Fibroblast of peridontal ligament (primary cell): ENCODE measurements around the gene ANO4.
"Not testable (repeated sequence)": the region's sequence is repeated elsewhere in the genome, so short reads cannot be mapped to it uniquely, and the experiment has no call there.

Source experiments
- DNase-seq: peaks from one replicate; pipeline ENCODE4 v3.0.0-alpha.2; 2010; ENCODE audit errors: extremely low read depth

ANO4 gene

GRCh38 chr12:100871195-100871734 is 76.7 kb downstream of the ANO4 start:
- no peak for DNase-seq

- no peak for DNase-seq
These were observed 80.6 kb downstream of the ANO4 start for GRCh38 chr12:100875156-100875555.

- no peak for DNase-seq
These were observed 81.2 kb downstream of the ANO4 start for GRCh38 chr12:100875771-100876170.

GRCh38 chr12:100877776-100878175 is 83.2 kb downstream of the ANO4 start:
- no peak for DNase-seq

- DNase-seq = no peak
These were observed 100.6 kb downstream of the ANO4 start for GRCh38 chr12:100895192-100895591.

GRCh38 chr12:100896192-100896591 is 101.6 kb downstream of the ANO4 start:
- DNase-seq = no peak

GRCh38 chr12:100897240-100897639 is 102.7 kb downstream of the ANO4 start:
- DNase-seq = no peak

- no peak for DNase-seq
These were observed 104.7 kb downstream of the ANO4 start for GRCh38 chr12:100899301-100899700.

- no peak for DNase-seq
These were observed 106.2 kb downstream of the ANO4 start for GRCh38 chr12:100900808-100901207.

GRCh38 chr12:100901266-100901665 is 106.7 kb downstream of the ANO4 start:
- no peak for DNase-seq

GRCh38 chr12:100904270-100904669 is 109.7 kb downstream of the ANO4 start:
- no peak for DNase-seq

- DNase-seq = peak; percentile 20
These were observed 113.9 kb downstream of the ANO4 start for GRCh38 chr12:100908501-100908900.

- DNase-seq = no peak
These were observed 119.5 kb downstream of the ANO4 start for GRCh38 chr12:100913872-100914592.

GRCh38 chr12:100919116-100919515 is 124.5 kb downstream of the ANO4 start:
- DNase-seq = no peak

- no peak for DNase-seq
These were observed 125.9 kb downstream of the ANO4 start for GRCh38 chr12:100920493-100920892.

- DNase-seq = peak; percentile 2
These were observed 132.2 kb downstream of the ANO4 start for GRCh38 chr12:100926669-100927248.

GRCh38 chr12:100927826-100928225 is 133.2 kb downstream of the ANO4 start:
- DNase-seq = peak; percentile 30

- no peak for DNase-seq
These were observed 138.0 kb downstream of the ANO4 start for GRCh38 chr12:100932571-100932970.

GRCh38 chr12:100933531-100933930 is 139.0 kb downstream of the ANO4 start:
- not testable (repeated sequence) for DNase-seq

- DNase-seq = no peak
These were observed 141.4 kb downstream of the ANO4 start for GRCh38 chr12:100935929-100936328.

- DNase-seq = no peak
These were observed 142.1 kb downstream of the ANO4 start for GRCh38 chr12:100936661-100937060.

GRCh38 chr12:100940503-100940902 is 145.9 kb downstream of the ANO4 start:
- no peak for DNase-seq

GRCh38 chr12:100942984-100943749 is 148.6 kb downstream of the ANO4 start:
- DNase-seq = no peak
